NCI-H128 (cell line): Measurements from ENCODE around the gene PCSK5.

Source experiments
- DNase-seq: peaks from one replicate; lab custom pipeline; 2025; ENCODE audit not compliant: unreplicated experiment; lab: John Stamatoyannopoulos, UW

The PCSK5 gene

GRCh38 chr9:76176171-76176570 lies 285.7 kb downstream of the PCSK5 start:
- no peak for DNase-seq

- DNase-seq = no peak
Observed at GRCh38 chr9:76177931-76178330, 287.5 kb downstream of the PCSK5 start.

DNA sequence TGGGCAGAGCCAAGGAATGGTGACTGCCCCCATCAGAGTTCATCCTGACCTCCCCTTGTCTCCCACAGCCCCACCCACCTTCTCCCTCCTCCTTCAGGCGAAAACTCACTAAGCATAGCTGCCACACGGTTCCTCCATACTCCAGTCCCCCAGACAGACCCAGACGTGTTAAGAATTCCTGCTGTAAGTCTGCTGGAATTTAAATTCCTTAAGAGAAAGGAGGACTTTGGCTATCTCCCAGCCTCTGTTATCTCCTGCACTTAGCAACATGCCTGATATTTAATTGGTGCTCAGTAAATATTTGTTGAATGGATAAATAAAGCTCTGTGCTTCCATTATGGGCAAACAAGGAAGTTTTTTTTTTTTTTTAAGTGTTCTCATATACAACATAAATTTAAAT lies 290.1 kb downstream of the PCSK5 start:
- DNase-seq = no peak

GRCh38 chr9:76181020-76181641 lies 290.7 kb downstream of the PCSK5 start:
- no peak for DNase-seq

GRCh38 chr9:76181781-76182180 lies 291.3 kb downstream of the PCSK5 start:
- DNase-seq = no peak

DNA sequence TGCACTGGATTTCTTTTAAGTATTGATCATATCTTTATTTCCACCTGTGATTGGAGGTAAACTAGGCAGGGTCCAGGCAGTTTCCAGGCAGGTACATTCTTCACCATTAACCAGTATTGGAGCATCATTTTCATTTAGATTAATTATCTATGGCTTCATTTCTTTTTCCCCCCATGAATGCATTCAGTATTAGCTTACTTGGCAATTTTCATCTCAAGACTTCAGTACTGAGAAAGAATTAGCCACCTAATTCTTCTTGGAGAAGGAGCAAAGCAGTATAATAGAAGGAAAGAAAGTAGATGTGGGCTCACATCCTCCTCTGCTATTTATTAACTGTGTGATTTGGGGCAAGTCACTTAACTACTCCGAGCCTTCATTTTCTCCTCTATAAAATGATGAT lies 295.0 kb downstream of the PCSK5 start:
- no peak for DNase-seq

DNA sequence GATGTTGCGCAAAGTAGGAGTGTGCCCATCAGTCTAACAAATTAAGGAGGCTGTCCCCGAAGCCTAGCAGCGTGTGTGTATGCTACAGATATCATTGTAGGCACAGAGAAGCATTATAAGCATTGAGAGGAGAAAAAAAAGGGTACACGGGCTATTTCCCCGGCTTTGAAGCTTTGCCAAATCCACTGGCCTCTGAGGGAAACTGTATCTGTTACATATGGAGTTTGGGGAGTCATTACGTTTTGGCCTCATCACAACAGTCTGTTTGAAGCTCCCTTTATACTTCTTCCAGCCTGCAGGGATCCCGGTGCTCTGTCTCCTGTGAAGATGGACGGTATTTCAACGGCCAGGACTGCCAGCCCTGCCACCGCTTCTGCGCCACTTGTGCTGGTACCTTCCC lies 297.8 kb downstream of the PCSK5 start:
- DNase-seq = no peak

- no peak for DNase-seq
Observed at GRCh38 chr9:76188905-76189304, 298.4 kb downstream of the PCSK5 start.

- no peak for DNase-seq
Observed at GRCh38 chr9:76191493-76191892, 301.0 kb downstream of the PCSK5 start.

DNA sequence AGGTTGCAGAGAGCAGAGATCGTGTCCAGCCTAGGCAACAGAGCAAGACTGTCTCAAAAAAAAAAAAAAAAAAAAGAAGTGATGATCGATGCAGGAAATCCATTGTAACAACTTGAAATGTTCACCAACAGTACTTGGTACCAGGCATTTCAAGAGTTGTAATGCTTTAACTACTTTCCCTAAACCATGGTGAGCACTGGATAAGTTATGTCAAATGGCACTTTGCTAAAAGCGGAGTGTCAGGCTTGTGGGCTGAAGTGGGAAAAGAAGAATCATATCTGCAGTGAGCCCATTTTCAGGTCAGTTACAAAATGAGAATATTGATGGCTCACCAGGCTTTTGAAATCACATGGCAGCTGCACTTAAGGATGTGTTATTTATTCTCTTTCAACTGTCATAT lies 301.5 kb downstream of the PCSK5 start:
- no peak for DNase-seq

DNA sequence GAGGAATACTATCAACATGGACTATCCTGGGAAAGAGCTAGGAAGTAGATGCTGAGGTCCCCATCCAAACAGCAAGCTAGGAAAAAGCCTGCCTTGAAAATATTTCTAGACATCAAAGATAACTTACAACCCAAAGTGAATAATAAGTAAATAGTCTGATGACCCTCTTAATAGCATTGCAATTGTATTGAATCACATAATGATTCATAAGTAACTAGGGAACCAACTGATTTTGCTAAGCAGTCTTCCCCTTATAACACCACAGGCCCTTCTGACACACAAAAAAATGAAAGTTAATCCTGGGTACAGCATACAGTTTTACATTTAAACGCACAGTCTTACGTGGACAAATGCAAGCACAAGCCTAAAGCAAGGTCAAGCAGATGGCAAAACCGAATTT lies 304.4 kb downstream of the PCSK5 start:
- DNase-seq = no peak

GRCh38 chr9:76198336-76198735 lies 307.9 kb downstream of the PCSK5 start:
- DNase-seq = no peak

DNA sequence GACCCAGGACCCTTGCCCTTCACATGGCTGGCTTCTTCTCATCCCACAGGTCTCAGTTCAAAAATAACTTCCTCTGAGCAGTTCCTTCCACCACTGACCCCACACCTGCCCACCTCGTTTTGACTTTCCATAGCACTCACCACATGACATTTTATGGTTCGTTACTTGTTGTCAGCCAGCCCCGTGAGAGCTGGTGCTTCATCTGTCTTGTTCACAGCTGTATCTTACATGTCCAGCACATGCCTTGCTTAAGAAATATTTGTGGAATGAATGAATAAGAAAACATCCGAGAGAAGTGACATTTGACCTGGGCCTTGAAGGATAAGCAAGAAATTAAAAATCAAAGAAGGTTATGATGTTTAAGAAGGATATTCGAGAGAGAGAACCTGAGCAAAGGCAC lies 309.8 kb downstream of the PCSK5 start:
- no peak for DNase-seq

- no peak for DNase-seq
Observed at GRCh38 chr9:76200745-76201144, 310.3 kb downstream of the PCSK5 start.

- no peak for DNase-seq
Observed at GRCh38 chr9:76203373-76203772, 312.9 kb downstream of the PCSK5 start.

DNA sequence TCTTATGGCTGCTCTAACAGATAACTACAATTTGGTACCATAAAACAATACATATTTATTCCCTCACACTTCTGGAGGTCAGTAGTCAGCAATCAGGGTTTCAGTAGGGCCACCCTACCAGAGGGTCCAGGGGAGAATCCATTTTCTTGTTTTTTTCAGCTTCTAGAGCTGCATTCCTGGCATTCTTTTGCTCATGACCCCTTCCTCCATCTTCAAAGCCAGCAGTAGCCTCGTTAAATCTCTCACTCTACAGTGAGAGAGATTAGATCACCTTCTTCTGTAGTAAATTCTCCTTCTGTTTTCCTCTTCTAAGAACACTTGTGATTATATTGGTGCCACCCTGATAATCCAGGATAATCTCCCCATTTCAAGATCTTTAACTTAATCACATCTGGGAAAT lies 316.3 kb downstream of the PCSK5 start:
- DNase-seq = no peak

- DNase-seq = no peak
Observed at GRCh38 chr9:76213751-76214150, 323.3 kb downstream of the PCSK5 start.

GRCh38 chr9:76215066-76215465 lies 324.6 kb downstream of the PCSK5 start:
- no peak for DNase-seq

GRCh38 chr9:76216161-76216649 lies 325.7 kb downstream of the PCSK5 start:
- DNase-seq = no peak

DNA sequence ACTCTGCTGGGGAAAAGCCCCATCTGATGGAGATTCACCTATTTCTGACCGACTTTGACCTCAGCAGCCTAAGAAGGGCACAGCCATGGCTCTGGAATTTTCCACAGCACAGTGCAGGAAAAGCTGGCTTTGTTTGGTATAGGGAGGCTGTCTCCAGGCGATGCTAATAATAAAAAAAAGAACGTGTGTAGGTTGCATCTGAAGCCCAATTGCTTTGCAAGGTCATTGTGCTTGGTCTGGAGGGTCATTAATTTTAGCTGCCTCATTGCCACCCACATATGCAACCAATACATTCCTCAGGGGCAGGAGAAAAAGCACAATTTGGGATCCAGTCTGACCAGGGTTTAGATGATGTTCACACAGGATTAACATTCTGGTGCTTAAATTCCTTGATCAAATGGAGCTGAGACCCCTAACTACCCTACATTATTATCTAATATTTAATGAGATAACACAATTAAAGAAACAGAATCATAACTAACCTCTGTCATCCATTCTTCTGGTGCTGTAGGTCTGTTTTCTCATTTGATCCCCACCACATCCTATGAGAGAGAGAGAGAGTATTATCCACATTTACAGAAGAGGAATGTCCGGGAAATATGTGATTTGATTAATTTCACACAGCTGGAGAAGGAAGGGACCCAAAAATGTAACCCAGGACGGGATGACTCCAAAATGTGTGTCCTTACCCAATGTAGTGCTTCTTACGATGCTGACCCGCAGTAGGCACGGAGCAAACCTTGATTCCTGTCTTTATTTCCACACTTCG lies 327.8 kb downstream of the PCSK5 start:
- no peak for DNase-seq

DNA sequence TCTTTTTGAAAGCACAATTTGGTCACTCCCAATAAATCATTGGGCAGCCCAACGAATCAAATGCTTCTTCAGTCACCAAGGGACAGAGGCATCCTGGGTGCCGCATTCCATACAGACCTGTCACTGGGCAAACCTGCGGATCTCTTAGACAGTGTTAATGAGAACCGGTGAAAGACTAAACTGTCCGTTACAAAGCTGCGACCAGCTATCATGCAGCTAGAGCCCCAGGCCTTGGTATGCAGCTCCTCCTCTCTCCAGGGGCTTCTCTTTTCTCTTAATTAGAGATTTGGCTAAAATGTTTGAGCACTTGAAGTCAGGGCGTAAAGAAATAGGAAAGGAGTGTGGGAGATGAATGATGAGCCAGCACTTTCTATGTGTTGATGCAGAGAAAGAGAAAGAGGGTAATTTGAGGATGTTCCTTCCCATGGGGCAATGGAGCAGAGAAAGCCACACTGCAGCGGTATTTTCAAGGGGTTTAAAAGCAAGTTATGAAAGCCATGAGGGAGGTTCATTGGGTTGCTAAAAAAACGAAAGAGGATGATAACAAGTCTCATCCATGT lies 328.5 kb downstream of the PCSK5 start:
- DNase-seq = no peak

- DNase-seq = no peak
Observed at GRCh38 chr9:76219560-76220151, 329.2 kb downstream of the PCSK5 start.
